Stimulated activated CD8-positive, alpha-beta memory T cell treated with anti-CD3 and anti-CD28 coated beads, Interleukin-4, amount 100 ng/mL, for 48 hours (primary cell): ENCODE results near the gene STAT3.
A peak's percentile ranks its signal among the peaks of the same experiment; 100 is the strongest.

Source experiments
- DNase-seq: peaks from one replicate; pipeline ENCODE4 v3.0.0-alpha.2; 2020

Gene STAT3

GRCh38 chr17:42289611-42290181 is 98.5 kb downstream of the STAT3 start:
- DNase-seq: peak; percentile 78

DNA sequence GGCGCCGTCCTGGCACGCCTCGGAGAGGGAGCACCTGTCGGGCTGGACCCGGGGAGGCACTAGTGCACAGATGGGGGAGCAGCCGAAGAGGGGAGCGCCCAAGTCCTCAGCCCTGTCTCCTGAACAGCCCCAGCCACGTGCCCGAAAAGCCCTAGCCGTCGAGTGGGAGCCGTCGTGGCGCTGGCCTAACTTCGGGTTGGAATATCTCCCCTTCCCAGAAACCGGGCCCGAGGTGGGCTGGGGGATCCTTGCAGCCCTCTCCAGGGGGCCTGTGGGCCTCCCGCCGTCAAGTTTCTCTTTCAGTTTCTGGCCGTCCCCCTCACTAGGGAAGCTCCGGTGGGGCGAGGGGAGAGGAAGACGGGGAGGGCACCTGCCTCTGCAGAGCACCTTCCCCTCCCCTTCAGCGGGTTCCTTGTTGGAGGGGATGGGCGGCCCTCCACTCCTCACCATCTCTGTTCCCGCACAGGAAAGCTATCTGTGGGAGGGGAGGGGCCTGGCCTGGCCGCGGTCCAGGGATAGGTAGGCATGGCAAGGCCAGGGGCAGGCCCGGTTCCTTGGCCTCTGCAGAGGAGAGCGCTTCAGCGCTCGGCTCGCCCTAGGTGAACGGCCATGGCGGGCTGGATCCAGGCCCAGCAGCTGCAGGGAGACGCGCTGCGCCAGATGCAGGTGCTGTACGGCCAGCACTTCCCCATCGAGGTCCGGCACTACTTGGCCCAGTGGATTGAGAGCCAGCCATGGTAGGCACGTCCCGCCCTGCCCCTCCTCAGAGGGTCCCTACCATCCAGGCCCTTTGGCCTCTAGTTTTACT is 99.2 kb downstream of the STAT3 start:
- peak; percentile 74 for DNase-seq

DNA sequence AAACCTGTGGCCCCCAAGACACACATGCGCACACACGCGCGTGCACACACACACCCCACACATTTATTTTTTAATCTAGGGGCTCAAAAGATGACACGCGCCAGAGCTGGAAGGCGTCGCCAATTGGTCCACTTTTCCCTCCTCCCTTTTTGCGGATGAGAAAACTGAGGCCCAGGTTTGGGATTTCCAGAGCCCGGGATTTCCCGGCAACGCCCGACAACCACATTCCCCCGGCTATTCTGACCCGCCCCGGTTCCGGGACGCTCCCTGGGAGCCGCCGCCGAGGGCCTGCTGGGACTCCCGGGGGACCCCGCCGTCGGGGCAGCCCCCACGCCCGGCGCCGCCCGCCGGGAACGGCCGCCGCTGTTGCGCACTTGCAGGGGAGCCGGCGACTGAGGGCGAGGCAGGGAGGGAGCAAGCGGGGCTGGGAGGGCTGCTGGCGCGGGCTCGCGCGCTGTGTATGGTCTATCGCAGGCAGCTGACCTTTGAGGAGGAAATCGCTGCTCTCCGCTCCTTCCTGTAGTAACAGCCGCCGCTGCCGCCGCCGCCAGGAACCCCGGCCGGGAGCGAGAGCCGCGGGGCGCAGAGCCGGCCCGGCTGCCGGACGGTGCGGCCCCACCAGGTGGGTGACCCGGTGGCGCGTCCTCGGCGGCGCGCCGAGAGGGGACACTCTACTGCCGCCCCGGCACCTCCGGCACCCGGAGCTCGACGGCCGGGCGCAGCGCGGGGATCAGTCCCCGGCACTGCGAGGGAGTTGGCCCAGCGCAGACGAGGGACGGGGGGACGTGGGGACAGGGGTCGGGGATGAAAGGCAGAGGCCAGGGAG is 100.1 kb downstream of the STAT3 start, which contains the start of gene STAT5A:
TSS of gene STAT5A (plus strand) at position 522 of the 826 bp plus-strand sequence. CDS start 914 bp downstream, outside the sequence.
- DNase-seq: peak; percentile 81

DNA sequence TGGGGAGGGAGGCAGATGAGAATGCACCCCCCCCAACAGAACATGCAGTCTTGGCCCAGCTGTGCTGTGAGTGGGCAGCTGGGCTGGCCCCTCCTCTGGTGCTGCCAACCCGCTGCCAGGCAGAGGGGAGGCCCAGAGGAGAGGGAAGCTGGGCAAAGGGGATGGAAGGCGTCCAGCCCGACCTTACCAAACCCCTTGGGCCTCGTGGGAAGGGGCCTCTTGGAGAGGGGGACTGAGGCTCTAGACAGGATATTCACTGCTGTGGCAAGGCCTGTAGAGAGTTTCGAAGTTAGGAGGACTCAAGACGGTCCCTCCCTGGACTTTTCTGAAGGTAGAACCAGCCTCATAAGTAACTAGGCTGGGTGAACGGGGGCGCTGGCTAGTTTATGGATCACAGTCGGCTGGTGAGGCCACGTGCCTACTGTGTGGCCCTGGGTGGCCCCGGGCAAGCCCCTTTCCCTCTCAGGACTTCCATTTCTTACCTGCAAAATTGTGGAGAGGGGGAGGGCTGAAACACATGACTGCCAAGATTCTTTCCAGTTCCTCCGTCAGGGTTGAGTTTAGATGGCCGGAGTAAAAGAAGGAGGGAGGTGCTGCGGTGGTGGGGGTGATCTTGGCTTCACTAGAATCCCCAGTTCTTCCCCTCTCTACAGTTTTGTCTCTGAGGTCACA is 100.8 kb downstream of the STAT3 start:
- peak; percentile 67 for DNase-seq

GRCh38 chr17:42286411-42287221 is 101.6 kb downstream of the STAT3 start:
- peak; percentile 30 for DNase-seq

GRCh38 chr17:42285346-42286050 is 102.7 kb downstream of the STAT3 start:
- peak; percentile 19 for DNase-seq

DNA sequence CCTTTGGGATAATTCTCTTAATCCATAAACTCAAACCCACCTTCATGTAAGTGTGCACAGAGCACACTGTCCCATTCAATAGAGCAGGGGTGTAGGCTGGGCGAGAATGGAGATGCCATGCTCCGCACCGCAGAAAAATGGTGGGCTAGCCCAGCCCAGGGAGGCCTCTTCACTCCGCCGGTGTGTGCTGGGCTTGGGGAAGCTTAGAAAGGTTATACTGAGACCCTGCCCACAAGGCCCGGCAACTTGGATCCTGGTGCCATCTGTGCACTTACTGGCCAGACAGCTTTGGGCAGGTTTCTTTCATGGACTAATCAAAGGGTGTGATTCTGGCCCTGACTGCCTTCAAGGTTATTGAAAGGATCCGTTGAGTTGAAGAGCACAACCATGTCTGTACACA is 103.7 kb downstream of the STAT3 start:
- DNase-seq: peak; percentile 17

DNA sequence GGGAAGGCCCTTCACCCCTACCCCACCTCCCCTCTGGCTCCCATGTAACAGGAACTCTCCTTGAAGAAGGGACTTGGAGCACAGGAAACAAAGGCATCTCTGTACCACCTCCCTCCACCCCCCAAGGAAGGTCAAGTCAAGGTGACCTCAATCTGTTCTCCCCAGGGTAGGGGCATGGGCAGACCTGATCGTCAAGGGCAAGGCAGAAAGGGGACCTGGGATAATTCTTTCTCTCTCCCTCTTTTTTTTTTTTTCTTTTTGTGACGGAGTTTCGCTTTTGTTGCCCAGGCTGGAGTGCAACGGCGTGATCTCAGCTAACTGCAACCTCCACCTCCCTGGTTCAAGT is 104.2 kb downstream of the STAT3 start:
- DNase-seq: peak; percentile 23

- DNase-seq: peak; percentile 20
Observed at GRCh38 chr17:42283241-42284023, 104.8 kb downstream of the STAT3 start.

- peak; percentile 19 for DNase-seq
Observed at GRCh38 chr17:42282478-42283080, 105.7 kb downstream of the STAT3 start.

DNA sequence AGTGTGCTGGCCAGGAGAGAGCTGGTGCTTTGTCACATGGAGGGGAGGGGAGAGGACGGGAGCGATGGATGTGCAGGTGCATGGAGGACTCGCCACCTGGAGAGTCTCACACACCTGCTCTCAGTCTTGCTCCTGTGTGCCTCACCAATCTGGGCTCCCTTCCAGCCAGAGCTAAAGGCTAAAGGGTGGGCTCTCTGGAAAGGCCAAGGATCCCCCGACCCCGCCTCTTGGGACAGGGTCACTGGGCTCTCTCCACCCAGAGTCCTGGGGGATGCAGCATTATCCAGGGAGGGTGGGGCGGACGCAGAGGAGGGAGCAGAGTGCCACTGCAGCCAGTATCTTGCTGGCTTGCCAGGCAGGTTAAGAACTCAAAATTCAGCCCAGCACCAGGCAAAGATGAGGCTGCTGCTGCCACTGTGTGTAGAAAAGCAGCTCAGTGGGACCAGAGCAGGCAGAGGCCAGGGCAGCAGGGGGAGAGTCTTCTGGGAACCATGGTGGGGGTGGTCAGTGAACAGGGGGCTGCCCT is 106.6 kb downstream of the STAT3 start:
- DNase-seq: peak; percentile 20

GRCh38 chr17:42279776-42280630 is 108.2 kb downstream of the STAT3 start:
- peak; percentile 13 for DNase-seq

DNA sequence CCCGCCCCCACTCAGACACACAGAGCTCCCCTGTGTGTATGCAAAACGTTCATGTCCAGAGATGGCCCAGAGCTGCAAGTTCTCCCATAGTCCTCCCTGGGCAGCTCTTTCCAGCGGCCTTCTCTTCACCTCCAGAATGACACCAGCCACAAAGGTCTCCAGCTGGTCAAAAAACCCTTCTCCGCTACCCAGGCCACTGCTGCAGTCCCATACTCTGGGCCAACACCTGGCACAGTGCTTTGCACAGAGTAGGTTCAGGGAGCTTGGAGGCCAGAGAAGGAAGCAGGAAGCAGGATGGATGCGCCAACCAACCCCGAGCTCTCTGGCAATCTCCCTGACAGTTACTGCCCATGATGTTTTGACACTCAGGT is 110.9 kb downstream of the STAT3 start:
- no peak for DNase-seq

DNA sequence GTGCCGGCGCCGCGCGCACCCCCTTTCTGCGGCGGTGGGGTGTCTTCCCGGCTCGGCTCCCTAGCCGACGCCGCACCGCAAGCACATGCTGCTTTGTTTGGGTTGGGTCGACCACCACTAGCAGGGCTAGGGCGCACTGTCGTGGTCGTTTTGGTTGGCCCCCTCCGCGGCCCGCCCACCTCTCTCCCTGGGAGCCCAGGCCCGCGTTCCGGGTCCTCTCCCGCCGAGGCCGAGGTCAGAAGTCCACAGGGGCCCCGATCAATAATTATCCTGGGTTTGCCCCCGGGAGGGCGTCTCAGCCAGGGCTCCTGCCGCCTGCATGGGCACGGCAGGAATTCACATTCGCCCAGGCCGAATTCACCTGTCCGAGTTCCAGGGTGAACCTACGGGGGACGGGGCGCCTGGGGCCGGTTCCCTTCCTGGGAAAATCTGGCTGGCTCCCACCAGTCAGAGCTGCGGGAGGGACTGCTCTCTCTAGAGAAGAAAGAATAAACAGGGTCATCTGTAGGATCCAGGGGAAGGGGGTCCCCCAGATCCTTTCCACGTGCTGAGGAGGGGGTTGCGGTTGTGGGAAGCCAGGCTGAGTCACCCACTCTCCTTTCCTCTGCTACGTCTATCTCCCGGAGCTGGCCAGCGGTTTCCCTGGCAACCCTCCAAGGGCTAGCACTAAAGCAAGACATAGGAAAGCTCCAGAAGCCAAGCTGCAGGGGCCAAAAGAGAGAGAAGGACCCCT is 111.5 kb downstream of the STAT3 start:
- DNase-seq: peak; percentile 48

DNA sequence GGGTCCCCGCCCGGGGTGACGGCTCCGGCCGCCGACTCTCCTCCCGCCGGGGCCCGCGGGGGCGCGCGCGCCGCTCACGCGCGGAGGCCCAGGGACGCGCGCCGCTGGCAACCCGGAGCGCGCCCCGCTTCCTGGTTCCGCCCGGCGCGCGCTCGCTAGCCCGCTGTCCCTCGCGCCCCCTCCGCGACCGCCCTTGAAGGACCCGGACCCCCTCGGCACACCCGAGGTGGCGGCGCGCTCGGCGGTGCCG is 112.0 kb downstream of the STAT3 start, which contains the start of gene STAT5B:
TSS of gene STAT5B (minus strand) at position 33 of the 250 bp plus-strand sequence. CDS start 44,264 bp downstream, outside the sequence.
- peak; percentile 73 for DNase-seq

DNA sequence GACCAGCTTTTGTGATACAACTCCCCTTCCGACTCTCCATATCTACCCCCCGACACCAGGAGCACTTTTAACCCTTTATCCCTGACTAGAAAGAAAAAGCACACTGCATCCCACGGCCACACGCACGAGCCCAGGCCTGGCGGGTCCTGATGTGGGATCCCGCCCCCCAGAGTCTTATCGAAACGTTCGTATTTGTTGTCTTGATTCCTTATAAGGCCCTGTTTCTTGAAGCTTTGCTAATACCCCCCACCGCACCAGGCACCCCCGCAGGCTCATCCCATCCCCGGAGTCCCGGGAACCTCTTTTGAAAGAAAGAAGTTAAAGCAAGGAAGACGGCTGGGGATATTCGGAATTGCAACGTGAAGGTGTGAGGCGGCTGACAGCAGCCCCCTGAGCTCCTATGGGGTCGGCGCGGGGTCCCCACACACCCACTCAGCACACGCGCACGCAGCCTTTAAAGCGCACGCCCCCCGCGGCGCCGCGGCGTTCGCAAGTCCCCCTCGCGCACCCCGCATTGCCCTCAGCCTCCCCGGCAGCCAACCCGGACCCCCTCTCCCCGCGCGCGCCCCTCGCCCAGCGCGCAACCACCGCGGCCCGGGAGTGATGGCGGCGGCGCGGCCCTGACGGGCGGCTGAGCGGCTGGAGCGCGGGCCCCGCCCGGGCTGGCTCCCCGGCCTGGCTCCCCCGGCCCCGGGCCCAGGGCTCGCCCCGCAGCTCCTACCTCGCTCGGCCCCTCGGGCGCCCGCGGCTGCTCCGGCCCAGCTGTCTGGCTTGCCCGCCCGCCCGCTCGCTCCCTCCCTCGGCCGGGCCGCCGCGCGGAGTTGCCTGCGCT is 112.5 kb downstream of the STAT3 start:
- peak; percentile 57 for DNase-seq

GRCh38 chr17:42274812-42275526 is 113.3 kb downstream of the STAT3 start:
- DNase-seq: peak; percentile 22
